Natural killer cell (primary cell): Measurements from ENCODE around the gene C5AR1. TPM values are rescaled to one million over a fixed set of nuclear protein-coding genes. Genes with fewer than 3 reads are reported as not detected.

Experiments used
- ATAC-seq, 3 donors: fragments of 150-1000 bp in 2 of 3; fragments of 200-7000 bp in 1 of 3; cut with Tn5 transposase; 1 replicate in 1 of 3; 2 replicates in 2 of 3; pipeline ENCODE4 v1.10.0; 2021; ENCODE audit warnings: mild to moderate bottlenecking in 2 of 3, moderate library complexity in 2 of 3
- DNase-seq, 2 donors: peaks; one replicate each; pipeline versions ENCODE4 v3.0.0 to v3.0.0-alpha.2; 2013 to 2021; ENCODE audit warnings: mixed read lengths in 1 of 2
- H3K27ac ChIP-seq: one replicate; pipeline ENCODE4 v1.5.1; 2013; ENCODE audit warnings: mild to moderate bottlenecking, low read length
- H3K27me3 ChIP-seq: one replicate; pipeline ENCODE4 v1.6.1; 2013; ENCODE audit warnings: low read length; ENCODE audit not compliant: control insufficient read depth, insufficient read depth
- H3K36me3 ChIP-seq: one replicate; pipeline ENCODE4 v1.6.1; 2013; ENCODE audit warnings: low read length; ENCODE audit not compliant: control insufficient read depth, insufficient read depth
- H3K4me1 ChIP-seq: one replicate; pipeline ENCODE4 v1.6.1; 2013; ENCODE audit warnings: low read length; ENCODE audit not compliant: control insufficient read depth, insufficient read depth
- H3K4me3 ChIP-seq: one replicate; pipeline ENCODE4 v1.5.1; 2013; ENCODE audit warnings: low read length
- H3K9me3 ChIP-seq: one replicate; pipeline ENCODE4 v1.6.1; 2013; ENCODE audit warnings: low read length; ENCODE audit not compliant: control insufficient read depth, insufficient read depth
- H3K27ac Mint-ChIP-seq, 2 donors: one replicate each; pipeline ENCODE4 v1.8.0; 2022; ENCODE audit warnings: mild to moderate bottlenecking in 2 of 2, mixed read lengths in 2 of 2, moderate library complexity in 1 of 2
- H3K27me3 Mint-ChIP-seq, 2 donors: one replicate each; pipeline ENCODE4 v1.8.0; 2022; ENCODE audit warnings: low read depth in 2 of 2, mixed read lengths in 2 of 2
- H3K36me3 Mint-ChIP-seq: one replicate; pipeline ENCODE4 v1.8.0; 2022; ENCODE audit warnings: mixed read lengths
- H3K4me1 Mint-ChIP-seq, 2 donors: one replicate each; pipeline ENCODE4 v1.8.0; 2022; ENCODE audit warnings: mixed read lengths in 2 of 2
- H3K4me3 Mint-ChIP-seq: one replicate; pipeline ENCODE4 v1.8.0; 2022; ENCODE audit warnings: mild to moderate bottlenecking, moderate library complexity, mixed read lengths
- H3K9me3 Mint-ChIP-seq, 2 donors: one replicate each; pipeline ENCODE4 v1.8.0; 2022; ENCODE audit warnings: mixed read lengths in 2 of 2
- WGBS: methylation state at CpG from one replicate; pipeline ENCODE4 v1.1.7; 2013; ENCODE audit warnings: missing lambda C conversion rate; ENCODE audit not compliant: insufficient coverage; 5-methylcytosine and 5-hydroxymethylcytosine counted together
- intact Hi-C: fragments of 100-400 bp; cut with micrococcal nuclease; formaldehyde crosslinking; loops from one replicate; pipeline ENCODE4 v1.14.2; 2022
- total RNA-seq, 4 donors: library from RNA; stranded (reverse); fragments of 120-200 nt in 1 of 4; gene quantifications; one replicate each; pipeline versions ENCODE4 v1.2.3 to v1.2.4, GENCODE V29; 2013 to 2022
- TF ChIP-seq, protein P1 (sequence below): fragments of 200-600 bp; IDR thresholded peaks from one replicate; pipeline ENCODE4 v1.8.0; 2022; ENCODE audit warnings: antibody characterized with exemption

Gene C5AR1
- total RNA-seq, 3 donors from 2014 or later (not counting 1 experiment from before 2014, with no cell fraction given): 11.4 to 42.7 (median 28.7) TPM

DNA sequence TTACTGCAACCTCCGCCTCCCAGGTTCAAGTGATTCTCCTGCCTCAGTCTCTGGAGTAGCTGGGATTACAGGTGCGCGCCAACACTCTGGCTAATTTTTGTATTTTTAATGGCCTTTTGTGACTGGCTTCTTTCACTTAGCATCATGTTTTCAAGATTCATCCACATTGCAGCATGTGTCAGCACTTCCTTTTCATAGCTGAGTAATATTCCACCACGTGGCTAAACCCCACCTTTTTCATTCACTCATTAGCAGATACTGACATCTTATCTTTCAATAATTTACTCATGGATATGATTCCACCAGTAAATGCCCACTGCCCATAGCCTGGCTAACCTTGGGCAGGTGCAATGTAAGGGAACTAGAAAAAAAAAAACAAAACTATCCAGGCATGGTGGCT is 6.9 kb downstream of the C5AR1 start:
- TF ChIP-seq, protein P1, sequence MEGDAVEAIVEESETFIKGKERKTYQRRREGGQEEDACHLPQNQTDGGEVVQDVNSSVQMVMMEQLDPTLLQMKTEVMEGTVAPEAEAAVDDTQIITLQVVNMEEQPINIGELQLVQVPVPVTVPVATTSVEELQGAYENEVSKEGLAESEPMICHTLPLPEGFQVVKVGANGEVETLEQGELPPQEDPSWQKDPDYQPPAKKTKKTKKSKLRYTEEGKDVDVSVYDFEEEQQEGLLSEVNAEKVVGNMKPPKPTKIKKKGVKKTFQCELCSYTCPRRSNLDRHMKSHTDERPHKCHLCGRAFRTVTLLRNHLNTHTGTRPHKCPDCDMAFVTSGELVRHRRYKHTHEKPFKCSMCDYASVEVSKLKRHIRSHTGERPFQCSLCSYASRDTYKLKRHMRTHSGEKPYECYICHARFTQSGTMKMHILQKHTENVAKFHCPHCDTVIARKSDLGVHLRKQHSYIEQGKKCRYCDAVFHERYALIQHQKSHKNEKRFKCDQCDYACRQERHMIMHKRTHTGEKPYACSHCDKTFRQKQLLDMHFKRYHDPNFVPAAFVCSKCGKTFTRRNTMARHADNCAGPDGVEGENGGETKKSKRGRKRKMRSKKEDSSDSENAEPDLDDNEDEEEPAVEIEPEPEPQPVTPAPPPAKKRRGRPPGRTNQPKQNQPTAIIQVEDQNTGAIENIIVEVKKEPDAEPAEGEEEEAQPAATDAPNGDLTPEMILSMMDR: no peak
- H3K27ac ChIP-seq: no peak overlapping the region

DNA sequence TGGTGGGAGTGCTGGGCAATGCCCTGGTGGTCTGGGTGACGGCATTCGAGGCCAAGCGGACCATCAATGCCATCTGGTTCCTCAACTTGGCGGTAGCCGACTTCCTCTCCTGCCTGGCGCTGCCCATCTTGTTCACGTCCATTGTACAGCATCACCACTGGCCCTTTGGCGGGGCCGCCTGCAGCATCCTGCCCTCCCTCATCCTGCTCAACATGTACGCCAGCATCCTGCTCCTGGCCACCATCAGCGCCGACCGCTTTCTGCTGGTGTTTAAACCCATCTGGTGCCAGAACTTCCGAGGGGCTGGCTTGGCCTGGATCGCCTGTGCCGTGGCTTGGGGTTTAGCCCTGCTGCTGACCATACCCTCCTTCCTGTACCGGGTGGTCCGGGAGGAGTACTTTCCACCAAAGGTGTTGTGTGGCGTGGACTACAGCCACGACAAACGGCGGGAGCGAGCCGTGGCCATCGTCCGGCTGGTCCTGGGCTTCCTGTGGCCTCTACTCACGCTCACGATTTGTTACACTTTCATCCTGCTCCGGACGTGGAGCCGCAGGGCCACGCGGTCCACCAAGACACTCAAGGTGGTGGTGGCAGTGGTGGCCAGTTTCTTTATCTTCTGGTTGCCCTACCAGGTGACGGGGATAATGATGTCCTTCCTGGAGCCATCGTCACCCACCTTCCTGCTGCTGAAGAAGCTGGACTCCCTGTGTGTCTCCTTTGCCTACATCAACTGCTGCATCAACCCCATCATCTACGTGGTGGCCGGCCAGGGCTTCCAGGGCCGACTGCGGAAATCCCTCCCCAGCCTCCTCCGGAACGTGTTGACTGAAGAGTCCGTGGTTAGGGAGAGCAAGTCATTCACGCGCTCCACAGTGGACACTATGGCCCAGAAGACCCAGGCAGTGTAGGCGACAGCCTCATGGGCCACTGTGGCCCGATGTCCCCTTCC is 10.5 kb downstream of the C5AR1 start:
- Mint-ChIP-seq H3K4me3 (no peak overlapping the region), H3K4me1 (no peaks in the 10 kb centered on the region), H3K27ac (no peak overlapping the region), H3K36me3 (no peaks in the 10 kb centered on the region), H3K27me3 (peaks cover 0 to 27% of the 10 kb centered on the region in 2 donors), H3K9me3 (no peaks in the 10 kb centered on the region)
- H3K36me3 ChIP-seq: no peaks in the 10 kb centered on the region
- 92% methylated on average over 46 of the region's 46 CpGs for WGBS
- H3K27ac ChIP-seq: no peak overlapping the region
- peaks cover 2% of the 10 kb centered on the region for H3K4me1 ChIP-seq
- TF ChIP-seq, protein P1: no peak
- H3K4me3 ChIP-seq: no peak overlapping the region
- intact Hi-C loops: no loop called here
- DNase-seq (no peak), ATAC-seq (no peak)
- peaks cover 3% of the 10 kb centered on the region for H3K27me3 ChIP-seq
- no peaks in the 10 kb centered on the region for H3K9me3 ChIP-seq

More for the DNA sequence above, 6.9 kb downstream of the C5AR1 start:
- Mint-ChIP-seq H3K27me3 (peaks cover 0 to 18% of the 10 kb centered on the region in 2 donors), H3K9me3 (no peaks in the 10 kb centered on the region), H3K4me1 (no peaks in the 10 kb centered on the region), H3K4me3 (no peak overlapping the region), H3K27ac (no peak overlapping the region), H3K36me3 (no peaks in the 10 kb centered on the region)
- 86% methylated on average over 4 of the region's 4 CpGs for WGBS
- DNase-seq (no peak), ATAC-seq (no peak)
- Histone ChIP-seq H3K4me3 (no peak overlapping the region), H3K9me3 (no peaks in the 10 kb centered on the region), H3K4me1 (no peaks in the 10 kb centered on the region), H3K27me3 (peaks cover 3% of the 10 kb centered on the region), H3K36me3 (no peaks in the 10 kb centered on the region)
- intact Hi-C loops: no loop called here

DNA sequence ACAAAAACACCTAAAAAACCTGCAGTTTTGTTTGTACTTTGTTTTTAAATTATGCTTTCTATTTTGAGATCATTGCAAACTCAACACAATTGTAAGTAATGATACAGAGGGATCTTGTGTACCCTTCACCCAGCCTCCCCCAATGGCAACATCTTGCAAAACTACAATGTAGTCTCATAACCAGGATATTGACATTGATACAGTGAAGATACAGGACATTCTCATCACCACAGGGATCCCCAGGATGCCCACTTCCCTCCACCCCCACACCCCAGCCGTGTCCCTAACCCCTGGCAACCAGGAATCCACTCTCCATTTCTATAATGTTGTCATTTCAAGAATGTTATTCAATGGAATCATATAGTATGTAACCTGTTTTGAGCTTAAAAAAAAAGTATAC is 12.0 kb downstream of the C5AR1 start:
- H3K4me3 Mint-ChIP-seq: no peak overlapping the region
- H3K27me3 ChIP-seq: peaks cover 3% of the 10 kb centered on the region
- 80% methylated on average over 1 of the region's 1 CpG for WGBS
- DNase-seq: no peak
- H3K4me1 Mint-ChIP-seq: no peaks in the 10 kb centered on the region
- H3K36me3 ChIP-seq: no peaks in the 10 kb centered on the region
- no peak for ATAC-seq
- H3K27me3 Mint-ChIP-seq: peaks cover 0 to 17% of the 10 kb centered on the region in 2 donors
- no peaks in the 10 kb centered on the region for H3K9me3 ChIP-seq
- intact Hi-C loops: no loop called here
- H3K36me3 Mint-ChIP-seq: no peaks in the 10 kb centered on the region
- no peak overlapping the region for H3K27ac ChIP-seq
- no peak overlapping the region for H3K4me3 ChIP-seq
- no peak overlapping the region for H3K27ac Mint-ChIP-seq
- H3K4me1 ChIP-seq: peaks cover 2% of the 10 kb centered on the region
- H3K9me3 Mint-ChIP-seq: no peaks in the 10 kb centered on the region
- TF ChIP-seq, protein P1: no peak
